Spleen (tissue), 11 donors: ENCODE measurements around the gene PLA2G4D. TPM values are rescaled to one million over a fixed set of nuclear protein-coding genes. Genes with fewer than 3 reads are reported as not detected.

Experiments
- DNase-seq: peaks from one replicate; pipeline ENCODE4 v3.0.0-alpha.2; 2020
- H3K27ac ChIP-seq, 8 donors: fragments of 200-600 bp; sonication (generic) in 7 of 8; 1 replicate in 4 of 8; 2 replicates in 4 of 8; pipeline versions ENCODE4 v1.5.0 to v1.8.0; 2016 to 2021; ENCODE audit warnings: inconsistent platforms in 4 of 8, mild to moderate bottlenecking in 4 of 8, moderate library complexity in 1 of 8
- H3K27me3 ChIP-seq, 7 donors: fragments of 200-600 bp; sonication (generic) in 6 of 7; replicated peaks in 1 of 7; 1 replicate in 4 of 7; 2 replicates in 3 of 7; pipeline versions ENCODE4 v1.5.0 to v1.8.0; 2016 to 2021; ENCODE audit warnings: inconsistent platforms in 3 of 7, mild to moderate bottlenecking in 1 of 7
- H3K36me3 ChIP-seq, 6 donors: fragments of 200-600 bp; sonication (generic) in 5 of 6; 1 replicate in 4 of 6; 2 replicates in 2 of 6; pipeline versions ENCODE4 v1.5.0 to v1.8.0; 2016 to 2021; ENCODE audit warnings: inconsistent platforms in 2 of 6
- H3K4me1 ChIP-seq, 6 donors: fragments of 200-600 bp; sonication (generic) in 5 of 6; 1 replicate in 3 of 6; 2 replicates in 3 of 6; pipeline versions ENCODE4 v1.5.0 to v1.8.0; 2016 to 2021; ENCODE audit warnings: inconsistent platforms in 3 of 6
- H3K4me3 ChIP-seq, 8 donors: fragments of 200-600 bp; sonication (generic) in 7 of 8; 1 replicate in 4 of 8; 2 replicates in 4 of 8; pipeline versions ENCODE4 v1.5.0 to v1.8.0; 2016 to 2021; ENCODE audit warnings: inconsistent platforms in 4 of 8, mild to moderate bottlenecking in 4 of 8, moderate library complexity in 2 of 8
- H3K9me3 ChIP-seq, 8 donors: fragments of 200-600 bp; sonication (generic) in 7 of 8; 1 replicate in 4 of 8; 2 replicates in 4 of 8; pipeline versions ENCODE4 v1.5.0 to v1.8.0; 2016 to 2021; ENCODE audit warnings: inconsistent platforms in 4 of 8
- CTCF ChIP-seq, 11 experiments: fragments of 200-600 bp in 7 of 11; fragments of 450-650 bp in 4 of 11; sonication (generic) in 4 of 11; IDR thresholded peaks in 8 of 11; conservative IDR thresholded peaks in 3 of 11; 1 replicate in 7 of 11; 2 replicates in 4 of 11; pipeline versions ENCODE4 v1.4.0 to v1.8.0; 2016 to 2021; ENCODE audit warnings: antibody characterized with exemption in 11 of 11, inconsistent platforms in 4 of 11, mild to moderate bottlenecking in 1 of 11
- POLR2A ChIP-seq, 3 donors: fragments of 450-650 bp; IDR thresholded peaks; one replicate each; pipeline ENCODE4 v1.5.1; 2017; ENCODE audit warnings: antibody characterized with exemption in 3 of 3, mild to moderate bottlenecking in 1 of 3
- POLR2AphosphoS5 ChIP-seq, 3 donors: sonication (generic); formaldehyde crosslinking; IDR thresholded peaks; one replicate each; pipeline ENCODE4 v1.5.1; 2017; ENCODE audit warnings: antibody characterized with exemption in 3 of 3
- WGBS, 5 donors: extraction: QIAGEN DNeasy Blood & Tissue Kit in 3 of 5; methylation state at CpG; one replicate each; pipeline versions ENCODE4 v1.1.5 to v1.1.7; 2013 to 2018; 5-methylcytosine and 5-hydroxymethylcytosine counted together
- intact Hi-C: fragments of 100-400 bp; cut with DNase I; formaldehyde crosslinking; loops from one replicate; pipeline ENCODE4 v1.15.0; 2023; ENCODE audit warnings: low total_unique reads
- polyA plus RNA-seq, 3 donors: library from polyadenylated mRNA; stranded (reverse); fragments of 200-250 nt; gene quantifications; one replicate each; pipeline ENCODE4 v1.2.1, GENCODE V29; 2013
- total RNA-seq, 7 donors: library from RNA; depleted of rRNA in 3 of 7; stranded (reverse); fragments of >200 nt in 3 of 7; fragmentation: NEBNext Ultra II Directional in 4 of 7; extraction: Animal tissue kit (Norgen Biotek cat#: 25700) in 4 of 7; gene quantifications; one replicate each; pipeline versions ENCODE4 v1.1.0 to v1.2.1, GENCODE V29; 2016 to 2021
- donor health status: healthy with polysubstance abuse.
- donor health status: DM: no; HTN: no; CAD: no; lungs with moderate emphysema.
- donor health status: DM: no; HTN: no; CAD: no.
- donor health status: Bipolar disorder and iron deficiency.
- donor health status: healthy.
- donor health status: DM: no; HTN: no; CAD: no.
- donor health status: DM: yes; HTN: yes; CAD: no.

The PLA2G4D gene
- total and polyA plus RNA-seq, 10 donors = not detected

- TF ChIP-seq POLR2AphosphoS5 (IDR thresholded peaks at IDR 0.05) (no peak), POLR2A (IDR thresholded peaks at IDR 0.05) (no peak), CTCF (IDR thresholded peaks at IDR 0.05 in 8 of 11, conservative IDR thresholded peaks at IDR 0.05 in 3 of 11) (no peak)
- Histone ChIP-seq H3K27ac (no peak overlapping the region), H3K9me3 (peaks cover 0 to 9% (median 0%) of the 10 kb centered on the region in 8 donors), H3K4me1 (no peaks in the 10 kb centered on the region), H3K36me3 (no peaks in the 10 kb centered on the region), H3K4me3 (no peak overlapping the region), H3K27me3 (peaks cover 0 to 6% (median 0%) of the 10 kb centered on the region in 7 donors)
- peak; percentile 19 for DNase-seq
- WGBS, 5 donors = 69 to 88% (median 82%) methylated on average over 3 to 6 of the region's 6 CpGs
- intact Hi-C loops = no loop called here
Measured at GRCh38 chr15:42018306-42019224, 75.8 kb downstream of the PLA2G4D start.

Other genes starting within 250 kb of the PLA2G4D start
- gene SPTBN5, start 200.5 kb downstream of the PLA2G4D start, total RNA-seq = 1 to 10 TPM in 2 of 7 donors, under 1 TPM in 5; 0.19 to 1.2 (median 0.67) TPM
- 1 to 10 TPM in 2 of 3 donors, under 1 TPM in 1; 0.41 to 2.0 (median 1.6) TPM for gene SPTBN5, start 200.5 kb downstream of the PLA2G4D start, polyA plus RNA-seq
- 10 to 100 TPM; 20.4 to 33.2 (median 22.1) TPM for gene EHD4, start 122.0 kb downstream of the PLA2G4D start, total RNA-seq
- 1 to 10 TPM; 5.5 to 9.7 (median 7.7) TPM for gene EHD4, start 122.0 kb downstream of the PLA2G4D start, polyA plus RNA-seq
- not detected for gene PLA2G4E, start 73.5 kb downstream of the PLA2G4D start, total RNA-seq
- not detected for gene PLA2G4E, start 73.5 kb downstream of the PLA2G4D start, polyA plus RNA-seq
- not detected for gene PLA2G4F, start 62.1 kb upstream of the PLA2G4D start, total RNA-seq
- under 1 TPM in 1 of 3 donors, not detected in 2; 0.03 TPM for gene PLA2G4F, start 62.1 kb upstream of the PLA2G4D start, polyA plus RNA-seq
- gene VPS39, start 113.7 kb upstream of the PLA2G4D start, total RNA-seq = 100 to 1,000 TPM in 4 of 7 donors, 10 to 100 TPM in 3; 71.3 to 220 (median 105) TPM
- 10 to 100 TPM; 25.9 to 48.0 (median 47.6) TPM for gene VPS39, start 113.7 kb upstream of the PLA2G4D start, polyA plus RNA-seq
- gene GANC, start 178.6 kb upstream of the PLA2G4D start, total RNA-seq = 10 to 100 TPM; 37.9 to 65.9 (median 48.4) TPM
- 10 to 100 TPM in 1 of 3 donors, 1 to 10 TPM in 2; 7.4 to 13.2 (median 8.0) TPM for gene GANC, start 178.6 kb upstream of the PLA2G4D start, polyA plus RNA-seq
- gene TMEM87A, start 178.9 kb upstream of the PLA2G4D start, total RNA-seq = 10 to 100 TPM; 39.2 to 48.3 (median 43.3) TPM
- gene TMEM87A, start 178.9 kb upstream of the PLA2G4D start, polyA plus RNA-seq = 10 to 100 TPM; 13.4 to 15.4 (median 15.0) TPM